Measurements from ENCODE around the gene SMU1. TPM values are rescaled to one million over a fixed set of nuclear protein-coding genes. Genes with fewer than 3 reads are reported as not detected.
"Not testable (repeated sequence)": the region's sequence is repeated elsewhere in the genome, so short reads cannot be mapped to it uniquely, and the experiment has no call there.

Gene SMU1
- total RNA-seq, 1 experiment from 2014 or later: 27.3 TPM

DNA sequence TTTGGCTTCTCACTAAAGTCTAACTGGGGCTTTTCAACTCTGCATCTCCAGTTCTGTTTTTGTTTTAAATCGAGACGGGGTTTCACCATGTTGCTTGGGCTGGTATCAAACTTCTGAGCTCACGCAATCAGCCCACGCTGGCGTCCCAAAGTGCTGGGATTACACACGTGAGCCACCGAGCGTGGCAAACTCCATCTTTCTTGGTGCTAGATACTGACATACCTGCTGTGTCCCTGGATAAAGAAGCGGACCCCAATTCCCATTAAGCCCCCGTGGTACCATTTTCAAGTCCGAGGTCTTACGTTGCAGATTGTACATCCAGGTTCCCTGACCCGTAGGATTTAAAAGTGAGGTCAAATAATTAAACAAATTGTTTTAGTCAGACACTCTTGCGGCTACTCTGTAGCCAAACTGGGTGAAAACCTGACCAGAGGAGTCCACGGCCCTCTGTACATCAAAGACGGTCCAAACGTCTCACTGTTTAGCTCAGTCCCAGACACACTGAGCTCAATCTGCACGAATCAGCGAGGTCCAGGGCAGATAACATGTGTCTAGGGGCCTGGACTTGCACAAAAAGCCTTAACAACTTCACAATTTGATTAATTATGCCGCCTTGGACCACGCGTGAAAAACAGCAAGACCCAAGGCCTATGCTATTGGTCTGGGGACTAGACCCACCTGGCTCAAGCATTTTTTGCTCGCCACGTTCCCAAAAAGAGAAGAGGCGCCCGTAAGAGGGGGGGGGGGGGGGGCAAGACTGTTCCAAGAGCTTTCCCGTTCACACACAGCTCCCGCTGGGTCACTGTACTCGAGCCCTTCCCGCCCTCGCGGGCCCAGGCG, 52.1 kb downstream of the SMU1 start:
- in situ Hi-C loops (cut with HindIII; ENCODE audit: low pct_unique_long_range_greater_than_20kb, low sequenced_read_pairs): no loop called here
- DNase-seq (ENCODE audit: low read depth): peak; percentile 8

GRCh38 chr9:33023661-33024060, 52.8 kb downstream of the SMU1 start:
- DNase-seq (ENCODE audit: low read depth): no peak
- in situ Hi-C loops (cut with HindIII; ENCODE audit: low pct_unique_long_range_greater_than_20kb, low sequenced_read_pairs): no loop called here

DNA sequence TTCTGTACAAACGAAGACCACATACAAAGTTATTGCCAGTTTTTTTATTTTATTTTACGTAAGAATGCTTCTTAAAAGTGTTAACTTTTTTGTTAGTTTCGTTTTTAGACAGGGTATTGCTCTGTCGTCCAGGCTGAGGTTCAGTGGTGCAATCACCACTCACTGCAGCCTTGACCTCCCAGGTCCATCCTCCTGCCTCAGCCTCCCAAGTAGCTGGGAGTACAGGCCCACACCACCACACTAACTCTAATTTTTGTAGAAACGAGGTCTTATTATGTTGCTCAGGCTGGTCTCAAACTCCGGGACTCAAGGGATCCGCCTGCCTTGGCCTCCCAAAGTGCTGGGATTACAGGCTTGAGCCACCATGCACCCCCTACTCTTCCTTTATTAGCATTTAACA, 53.7 kb downstream of the SMU1 start:
- DNase-seq (ENCODE audit: low read depth): no peak
- in situ Hi-C loops (cut with HindIII; ENCODE audit: low pct_unique_long_range_greater_than_20kb, low sequenced_read_pairs): no loop called here

DNA sequence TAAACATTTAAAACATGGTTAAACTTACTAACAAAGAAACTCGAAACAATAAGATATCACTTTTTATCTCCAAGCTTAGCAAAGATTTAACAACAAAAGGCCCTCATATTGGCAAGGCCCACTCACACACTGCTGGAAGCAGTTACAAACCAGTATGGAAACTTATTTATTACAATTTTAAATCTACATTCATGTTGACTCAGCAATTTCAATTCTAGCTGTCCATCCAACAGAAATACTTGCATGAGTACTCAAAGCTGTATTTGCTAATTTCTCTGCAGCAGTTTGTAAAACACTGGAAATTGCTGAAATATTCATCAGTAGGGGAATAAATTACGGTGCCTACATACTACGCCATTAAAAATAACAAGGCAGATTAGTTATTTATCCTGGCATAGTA, 54.2 kb downstream of the SMU1 start:
- in situ Hi-C loops (cut with HindIII; ENCODE audit: low pct_unique_long_range_greater_than_20kb, low sequenced_read_pairs): no loop called here

DNA sequence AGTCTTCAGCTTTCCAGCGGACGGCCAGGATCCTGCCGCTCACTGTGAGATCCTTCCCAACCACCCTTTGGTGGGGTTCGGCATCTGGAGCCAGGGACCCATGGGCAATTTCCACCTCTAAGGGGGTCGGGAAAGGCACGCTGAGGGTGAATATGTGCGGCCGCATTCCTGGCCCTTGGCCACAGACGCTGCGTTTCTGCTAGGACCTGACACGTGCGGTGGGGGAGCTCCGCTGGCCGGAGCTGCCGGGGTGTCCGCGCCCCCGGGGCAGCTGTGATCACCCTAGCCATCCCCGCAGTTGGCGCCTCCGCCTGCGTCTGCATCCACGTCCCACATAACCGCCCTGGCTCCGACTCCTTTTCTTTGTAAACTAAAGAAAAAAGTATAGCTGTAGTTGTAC, 56.7 kb downstream of the SMU1 start:
- in situ Hi-C loops (cut with HindIII; ENCODE audit: low pct_unique_long_range_greater_than_20kb, low sequenced_read_pairs): no loop called here
- DNase-seq (ENCODE audit: low read depth): no peak

More for the DNA sequence above, 54.2 kb downstream of the SMU1 start:
- DNase-seq (ENCODE audit: low read depth): no peak

DNA sequence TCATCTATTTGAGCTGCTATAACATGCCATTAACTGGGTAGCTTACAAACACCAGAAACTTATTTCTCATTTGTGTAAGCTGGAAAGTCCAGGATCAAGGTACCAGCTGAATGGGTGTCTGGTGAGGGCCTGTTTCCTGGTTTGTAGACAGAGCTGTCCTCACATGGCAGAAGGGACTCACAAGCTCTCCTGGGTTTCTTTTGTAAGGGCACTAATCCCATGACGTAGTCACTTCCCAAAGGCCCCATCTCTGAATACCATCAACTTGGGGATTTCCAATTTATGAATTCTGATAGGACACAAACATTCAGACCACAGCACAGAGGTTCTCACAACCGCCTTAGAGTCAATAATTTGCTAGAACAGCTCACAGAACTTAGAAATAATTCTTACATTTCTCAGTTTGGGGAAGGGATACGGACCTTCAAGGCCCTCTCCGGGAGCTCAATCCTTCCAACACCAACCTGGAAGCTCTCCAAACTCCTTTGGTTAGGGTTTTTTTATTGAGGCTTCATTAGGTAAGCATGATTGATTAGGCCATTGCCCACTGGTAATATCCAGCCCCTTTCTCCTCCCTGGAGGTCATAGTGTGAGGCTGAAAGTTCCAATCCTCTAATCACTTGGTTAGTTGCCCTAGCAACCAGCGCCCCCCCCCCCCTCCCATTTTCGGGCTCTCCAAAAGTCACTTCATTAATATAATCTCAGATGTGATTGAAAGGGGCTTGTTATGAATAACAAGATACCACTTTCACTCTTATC, 59.0 kb downstream of the SMU1 start:
- in situ Hi-C loops (cut with HindIII; ENCODE audit: low pct_unique_long_range_greater_than_20kb, low sequenced_read_pairs): no loop called here
- DNase-seq (ENCODE audit: low read depth): no peak

- in situ Hi-C loops (cut with HindIII; ENCODE audit: low pct_unique_long_range_greater_than_20kb, low sequenced_read_pairs): no loop called here
- DNase-seq (ENCODE audit: low read depth): no peak
Measured at GRCh38 chr9:33014665-33015014, 61.8 kb downstream of the SMU1 start.

DNA sequence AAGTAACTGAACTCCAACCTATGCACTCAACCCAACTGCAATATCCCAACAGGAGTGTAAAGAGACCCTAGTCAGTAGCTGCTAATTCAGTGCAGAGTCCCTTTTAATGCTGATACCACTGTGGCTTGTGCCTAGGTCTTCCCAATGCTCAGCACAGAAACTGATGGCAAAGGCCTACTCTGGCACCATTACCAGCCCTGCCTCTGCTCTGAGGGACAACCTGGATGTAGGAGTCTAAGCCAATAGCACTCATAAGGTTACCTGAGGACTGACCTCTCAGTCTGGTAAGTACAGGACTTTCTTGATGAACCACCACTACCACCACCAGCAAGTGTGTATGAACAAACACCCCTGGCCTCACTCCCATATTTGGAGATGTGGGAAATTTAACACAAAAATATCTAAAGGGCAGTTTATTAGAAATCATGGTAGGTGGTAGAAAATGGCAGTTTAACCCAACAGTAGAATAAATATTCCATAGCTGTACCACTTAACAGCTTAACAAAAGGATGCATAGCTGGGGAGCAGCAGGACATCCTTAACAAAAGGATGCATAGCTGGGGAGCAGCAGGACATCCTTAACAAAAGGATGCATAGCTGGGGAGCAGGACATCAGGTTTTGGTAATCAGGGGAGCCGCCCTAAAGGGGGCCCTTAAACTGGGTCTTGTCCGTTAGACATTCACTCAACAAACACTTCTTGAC, 62.4 kb downstream of the SMU1 start:
- DNase-seq (ENCODE audit: low read depth): no peak
- in situ Hi-C loops (cut with HindIII; ENCODE audit: low pct_unique_long_range_greater_than_20kb, low sequenced_read_pairs): no loop called here

DNA sequence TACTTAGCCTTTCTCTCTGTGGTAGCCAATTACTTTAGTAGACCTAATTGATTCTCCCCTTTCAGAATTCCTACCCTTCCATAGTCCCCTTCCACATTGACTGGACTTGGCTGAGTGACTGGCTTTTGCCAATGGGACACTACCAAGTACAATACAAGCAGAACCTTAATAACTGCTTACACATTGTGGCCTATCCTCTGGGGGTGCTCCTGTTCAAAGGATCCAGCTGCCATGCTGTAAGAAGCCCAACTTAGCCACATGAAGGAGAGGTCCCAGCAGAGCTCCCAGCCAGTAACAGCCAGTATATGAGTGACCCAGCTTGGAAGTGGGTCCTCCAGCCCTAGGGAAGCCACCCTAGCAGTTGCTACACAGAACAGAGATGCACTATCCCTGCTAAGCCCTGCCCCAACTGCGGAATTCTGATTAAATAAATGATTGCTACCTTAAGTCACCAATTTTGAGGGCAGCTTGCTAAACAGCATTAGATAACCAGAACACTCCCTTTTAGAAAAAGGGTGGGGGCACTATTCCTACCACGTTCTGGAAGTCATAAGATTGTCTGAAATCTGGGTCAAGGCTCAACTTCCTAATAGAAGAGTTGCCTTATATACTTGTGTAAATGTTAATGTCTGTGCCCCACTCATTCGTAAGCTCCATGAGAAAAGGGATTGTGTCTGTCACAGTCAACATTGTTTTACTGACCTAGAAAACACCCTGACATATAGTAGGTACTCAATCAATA, 64.0 kb downstream of the SMU1 start:
- in situ Hi-C loops (cut with HindIII; ENCODE audit: low pct_unique_long_range_greater_than_20kb, low sequenced_read_pairs): no loop called here
- DNase-seq (ENCODE audit: low read depth): no peak

GRCh38 chr9:33011831-33012230, 64.6 kb downstream of the SMU1 start:
- DNase-seq (ENCODE audit: low read depth): no peak

GRCh38 chr9:33007755-33008154, 68.7 kb downstream of the SMU1 start:
- in situ Hi-C loops (cut with HindIII; ENCODE audit: low pct_unique_long_range_greater_than_20kb, low sequenced_read_pairs): no loop called here
- DNase-seq (ENCODE audit: low read depth): no peak

More at GRCh38 chr9:33011831-33012230, 64.6 kb downstream of the SMU1 start:
- in situ Hi-C loops (cut with HindIII; ENCODE audit: low pct_unique_long_range_greater_than_20kb, low sequenced_read_pairs): no loop called here

GRCh38 chr9:33005335-33005734, 71.1 kb downstream of the SMU1 start:
- DNase-seq (ENCODE audit: low read depth); in situ Hi-C loops (cut with HindIII; ENCODE audit: low pct_unique_long_range_greater_than_20kb, low sequenced_read_pairs): not testable (repeated sequence)

- in situ Hi-C loops (cut with HindIII; ENCODE audit: low pct_unique_long_range_greater_than_20kb, low sequenced_read_pairs): not testable (repeated sequence)
- DNase-seq (ENCODE audit: low read depth): peak; percentile 30
Measured at GRCh38 chr9:33000682-33001055, 75.8 kb downstream of the SMU1 start.

GRCh38 chr9:32992595-32993238, 83.8 kb downstream of the SMU1 start:
- in situ Hi-C loops (cut with HindIII; ENCODE audit: low pct_unique_long_range_greater_than_20kb, low sequenced_read_pairs): loop anchor here (25.0 kb wide), 1 partner anchor 430 kb away; the partner anchor contains the start of genes NDUFB6, SMIM27 and TOPORS

DNA sequence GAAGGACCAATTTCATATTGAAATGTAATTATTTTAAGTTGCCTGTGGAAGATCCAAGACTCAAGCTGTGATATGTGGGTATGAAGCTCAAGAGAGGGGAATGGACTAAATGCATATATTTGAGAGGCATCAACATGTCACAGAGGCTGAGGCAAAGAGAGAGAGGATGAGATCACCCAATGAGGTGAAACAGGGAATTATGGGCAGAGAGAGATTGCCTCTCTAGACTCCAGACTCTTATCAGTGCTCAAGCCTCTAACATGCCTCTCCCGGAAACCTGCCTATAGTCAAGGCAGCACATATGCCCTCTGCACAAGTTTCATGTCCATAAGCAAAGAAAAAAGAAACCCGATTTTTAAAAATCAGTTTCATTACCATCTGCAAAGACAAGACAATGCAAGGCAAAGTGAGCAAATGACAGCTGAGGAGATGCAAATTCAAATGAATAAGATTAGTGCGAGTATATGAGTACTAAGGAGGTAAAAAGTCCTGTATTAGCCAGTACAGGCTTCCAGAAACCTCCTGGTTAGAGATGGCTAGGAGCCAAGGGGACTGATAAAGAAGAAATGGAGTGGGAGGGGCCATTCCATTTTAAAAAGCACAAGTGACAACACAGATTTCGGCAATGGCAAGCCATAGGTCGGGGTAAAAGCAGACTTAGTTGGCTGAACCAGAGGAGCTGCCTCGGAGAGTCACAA, 84.4 kb downstream of the SMU1 start:
- DNase-seq (ENCODE audit: low read depth): no peak
- in situ Hi-C loops (cut with HindIII; ENCODE audit: low pct_unique_long_range_greater_than_20kb, low sequenced_read_pairs): loop anchor here (25.0 kb wide), 1 partner anchor 430 kb away; the partner anchor contains the start of genes NDUFB6, SMIM27 and TOPORS

More at GRCh38 chr9:32992595-32993238, 83.8 kb downstream of the SMU1 start:
- DNase-seq (ENCODE audit: low read depth): no peak
